Measurements from ENCODE around the gene HLA-E.
A peak's percentile ranks its signal among the peaks of the same experiment; 100 is the strongest.

The HLA-E gene

DNA sequence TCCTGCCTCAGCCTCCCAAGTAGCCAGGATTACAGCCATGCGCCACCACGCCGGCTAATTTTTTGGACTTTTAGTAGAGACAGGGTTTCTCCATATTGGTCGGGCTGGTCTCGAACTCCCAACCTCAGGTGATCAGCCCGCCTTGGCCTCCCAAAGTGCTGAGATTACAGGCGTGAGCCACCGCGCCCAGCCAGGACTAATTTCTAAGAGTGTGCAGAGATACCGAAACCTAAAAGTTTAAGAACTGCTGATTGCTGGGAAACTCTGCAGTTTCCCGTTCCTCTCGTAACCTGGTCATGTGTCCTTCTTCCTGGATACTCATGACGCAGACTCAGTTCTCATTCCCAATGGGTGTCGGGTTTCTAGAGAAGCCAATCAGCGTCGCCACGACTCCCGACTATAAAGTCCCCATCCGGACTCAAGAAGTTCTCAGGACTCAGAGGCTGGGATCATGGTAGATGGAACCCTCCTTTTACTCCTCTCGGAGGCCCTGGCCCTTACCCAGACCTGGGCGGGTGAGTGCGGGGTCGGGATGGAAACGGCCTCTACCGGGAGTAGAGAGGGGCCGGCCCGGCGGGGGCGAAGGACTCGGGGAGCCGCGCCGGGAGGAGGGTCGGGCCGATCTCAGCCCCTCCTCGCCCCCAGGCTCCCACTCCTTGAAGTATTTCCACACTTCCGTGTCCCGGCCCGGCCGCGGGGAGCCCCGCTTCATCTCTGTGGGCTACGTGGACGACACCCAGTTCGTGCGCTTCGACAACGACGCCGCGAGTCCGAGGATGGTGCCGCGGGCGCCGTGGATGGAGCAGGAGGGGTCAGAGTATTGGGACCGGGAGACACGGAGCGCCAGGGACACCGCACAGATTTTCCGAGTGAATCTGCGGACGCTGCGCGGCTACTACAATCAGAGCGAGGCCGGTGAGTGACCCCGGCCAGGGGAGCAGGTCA lies at the start of gene HLA-E:
HLA-E (plus strand) TSS at position 429 of the 945 bp plus-strand sequence; CDS start at position 452, 23 bp downstream.
- peak within 1 kb of the TSS; percentile 78 to 99 (median 95) for H3K4me3 ChIP-seq
- peak within 1 kb of the TSS; percentile 94 to 100 (median 99) for H3K27ac ChIP-seq

DNA sequence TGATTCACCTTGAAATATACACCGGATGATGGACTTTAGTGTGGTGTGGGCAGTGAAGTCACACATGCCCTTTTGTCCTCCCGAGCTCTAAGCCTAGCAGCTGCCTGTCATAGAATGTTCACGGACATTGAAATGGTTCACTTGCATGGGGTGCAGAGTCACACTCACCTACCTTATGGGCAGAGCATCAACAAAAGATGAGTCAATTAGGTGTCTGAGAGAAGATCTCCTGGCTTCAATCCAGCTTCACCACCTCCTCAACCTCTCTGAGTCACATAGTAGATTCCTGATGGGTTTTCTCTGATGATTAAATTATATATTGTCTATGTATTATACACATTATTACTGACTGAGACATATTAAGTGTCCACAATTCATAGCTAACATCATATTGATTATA lies 48.1 kb upstream of the HLA-E start:
- no peak overlapping the region for H3K4me3 ChIP-seq
- no peak overlapping the region for H3K27ac ChIP-seq

DNA sequence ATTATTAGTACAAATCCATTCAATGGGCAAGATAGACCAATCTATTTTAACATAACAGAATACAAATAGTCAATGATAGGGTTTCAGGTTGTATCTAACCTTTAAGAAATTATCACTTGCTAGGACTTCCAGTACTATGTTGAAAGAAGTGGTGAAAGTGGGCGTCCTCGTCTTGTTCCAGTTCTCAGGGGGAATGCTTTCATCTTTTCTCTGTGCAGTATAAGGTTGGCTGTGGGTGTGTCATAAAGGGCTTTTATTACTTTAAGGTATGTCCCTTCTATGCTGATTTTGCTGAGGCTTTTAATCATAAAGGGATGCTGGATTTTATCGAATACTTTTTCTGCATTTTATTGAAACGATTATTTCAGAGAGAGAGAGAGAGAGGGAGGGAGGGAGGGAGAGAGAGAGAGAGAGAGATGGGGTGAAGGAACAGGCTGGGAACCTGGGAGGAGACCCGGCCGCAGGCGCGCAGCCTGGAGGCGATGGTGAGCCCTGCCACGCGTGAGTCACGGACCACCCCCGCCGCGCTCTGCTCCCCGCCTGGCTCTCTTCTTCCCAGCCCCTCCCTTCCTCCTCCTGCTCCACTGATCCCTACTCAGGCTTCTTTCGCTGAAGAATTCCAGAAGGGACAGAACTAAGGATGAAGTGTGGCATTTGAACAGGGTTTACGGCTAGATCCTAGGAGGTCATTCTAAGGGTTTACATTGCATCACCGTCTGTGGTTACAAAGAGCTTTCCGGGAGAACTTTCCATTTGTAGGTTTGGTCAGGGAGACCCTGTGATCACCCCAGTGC lies 45.5 kb upstream of the HLA-E start:
- no peak overlapping the region for H3K27ac ChIP-seq
- H3K4me3 ChIP-seq = no peak overlapping the region

DNA sequence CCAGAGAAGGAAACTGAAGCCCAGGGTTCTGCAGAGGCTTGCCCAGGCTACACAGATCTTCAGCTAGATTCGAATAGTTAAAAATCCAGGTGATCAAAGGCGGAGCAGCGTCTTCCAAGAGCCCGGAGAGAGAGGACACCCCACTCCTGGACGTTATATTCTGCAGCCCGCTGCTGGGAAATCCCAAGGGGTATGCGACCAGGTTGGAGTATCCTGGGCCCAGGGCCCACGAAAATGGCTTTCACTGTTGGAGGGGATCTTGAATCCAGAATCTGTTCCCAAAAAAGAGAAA lies 44.9 kb upstream of the HLA-E start:
- H3K4me3 ChIP-seq = no peak overlapping the region
- H3K27ac ChIP-seq = no peak overlapping the region

DNA sequence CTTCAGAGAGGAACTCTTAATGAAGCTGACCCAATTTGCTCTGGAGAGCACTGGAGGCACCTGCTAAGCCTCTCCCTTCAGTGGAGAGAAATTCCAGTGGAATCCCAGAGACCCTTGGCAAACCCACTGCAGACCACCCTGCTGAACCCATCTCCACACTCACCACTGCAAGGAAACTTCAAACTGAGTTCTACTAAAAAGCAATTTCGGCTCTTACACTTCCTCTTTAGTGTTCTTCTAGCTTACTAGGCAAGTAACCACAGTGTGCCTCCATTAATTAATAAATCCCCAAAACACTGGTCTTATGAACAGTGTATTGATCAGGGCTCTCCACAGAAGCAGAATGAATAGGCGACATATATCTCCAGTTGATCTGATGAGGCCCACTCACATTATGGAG lies 43.0 kb upstream of the HLA-E start:
- no peak overlapping the region for H3K27ac ChIP-seq
- no peak overlapping the region for H3K4me3 ChIP-seq

DNA sequence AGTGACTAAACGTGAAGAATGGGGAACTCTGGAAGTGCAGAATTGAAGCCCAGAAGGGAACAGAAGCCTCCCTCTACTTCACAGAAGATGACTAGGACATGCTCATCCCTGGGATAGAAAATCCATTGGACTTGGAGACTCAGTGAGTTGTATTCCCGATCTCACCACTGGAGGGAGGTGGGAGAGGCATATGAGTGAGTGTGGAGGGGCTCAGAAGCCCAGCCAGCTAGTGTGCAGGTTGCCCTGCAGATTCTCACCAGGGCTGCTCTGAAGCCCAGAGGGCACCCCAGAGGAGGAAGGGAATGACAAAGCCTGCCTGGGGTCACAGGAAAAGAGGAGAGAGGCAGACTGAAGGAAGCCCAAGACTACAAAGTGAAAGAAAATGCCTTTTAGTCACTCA lies 42.1 kb upstream of the HLA-E start:
- no peak overlapping the region for H3K27ac ChIP-seq
- H3K4me3 ChIP-seq = no peak overlapping the region

DNA sequence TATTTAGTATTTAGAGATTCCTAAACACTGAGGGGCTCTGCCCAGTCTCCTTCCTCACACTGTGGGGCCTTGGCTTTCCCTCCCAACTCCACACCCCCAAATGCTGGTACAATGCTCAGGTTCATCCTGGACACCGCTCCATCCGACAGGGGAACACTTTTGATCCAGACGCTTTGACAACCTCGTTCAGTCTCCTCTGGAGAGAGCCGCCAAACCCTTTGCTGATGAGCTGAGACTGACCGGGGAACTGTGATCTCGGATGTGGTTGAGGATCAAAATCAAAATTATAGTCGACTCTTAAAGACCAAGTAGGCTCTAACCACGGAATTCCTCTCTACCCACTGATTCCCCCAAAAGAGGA lies 38.8 kb upstream of the HLA-E start:
- no peak overlapping the region for H3K4me3 ChIP-seq
- no peak overlapping the region for H3K27ac ChIP-seq

DNA sequence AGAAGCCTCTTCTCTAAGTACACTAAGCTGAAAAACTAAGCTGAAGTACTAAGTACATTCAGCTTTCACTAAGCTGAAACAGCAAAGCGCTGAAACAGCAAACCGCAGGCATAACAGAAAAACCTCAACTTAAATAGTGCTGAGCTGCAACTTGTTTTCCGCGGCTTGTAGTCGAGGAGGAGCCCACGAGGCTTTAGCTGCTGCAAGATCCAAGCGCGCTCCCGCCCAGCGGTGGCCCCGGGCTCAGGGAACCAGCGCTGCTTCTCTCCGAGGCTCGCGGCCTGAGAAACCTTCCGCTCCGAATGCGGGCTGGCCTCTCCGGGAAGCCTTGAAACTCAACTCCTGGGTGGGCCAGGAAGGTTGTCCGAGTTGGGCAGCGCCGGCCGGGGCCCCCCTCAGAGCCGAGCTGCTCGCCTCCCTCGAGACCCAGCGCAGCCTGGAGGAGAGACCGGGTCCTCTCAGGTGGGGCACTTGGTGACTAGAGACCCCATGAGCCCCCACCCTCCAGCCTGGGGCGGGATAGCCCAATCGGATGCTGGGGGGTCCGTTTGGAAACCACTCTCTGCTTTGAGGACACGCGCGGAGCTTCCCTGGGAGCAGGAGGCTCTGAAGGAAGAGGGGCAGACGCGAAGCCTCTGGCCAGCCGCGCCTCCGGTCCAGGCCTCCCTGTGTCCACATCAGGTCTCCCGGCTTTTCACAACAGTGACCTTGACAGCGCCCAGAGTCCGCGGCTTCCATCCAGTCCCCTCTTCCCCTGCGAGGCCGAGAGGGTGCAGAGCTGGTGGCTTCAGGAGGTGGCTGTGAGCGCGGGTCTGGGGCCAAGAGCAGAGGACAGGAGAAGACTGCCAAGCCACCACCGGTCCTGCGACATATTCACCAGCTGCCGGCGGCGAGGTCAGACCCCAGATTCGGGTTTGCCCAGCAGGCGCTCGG lies 38.1 kb upstream of the HLA-E start:
- peak overlapping the region in 2 of 7 experiments; percentile 1 to 19 for H3K4me3 ChIP-seq
- no peak overlapping the region for H3K27ac ChIP-seq

DNA sequence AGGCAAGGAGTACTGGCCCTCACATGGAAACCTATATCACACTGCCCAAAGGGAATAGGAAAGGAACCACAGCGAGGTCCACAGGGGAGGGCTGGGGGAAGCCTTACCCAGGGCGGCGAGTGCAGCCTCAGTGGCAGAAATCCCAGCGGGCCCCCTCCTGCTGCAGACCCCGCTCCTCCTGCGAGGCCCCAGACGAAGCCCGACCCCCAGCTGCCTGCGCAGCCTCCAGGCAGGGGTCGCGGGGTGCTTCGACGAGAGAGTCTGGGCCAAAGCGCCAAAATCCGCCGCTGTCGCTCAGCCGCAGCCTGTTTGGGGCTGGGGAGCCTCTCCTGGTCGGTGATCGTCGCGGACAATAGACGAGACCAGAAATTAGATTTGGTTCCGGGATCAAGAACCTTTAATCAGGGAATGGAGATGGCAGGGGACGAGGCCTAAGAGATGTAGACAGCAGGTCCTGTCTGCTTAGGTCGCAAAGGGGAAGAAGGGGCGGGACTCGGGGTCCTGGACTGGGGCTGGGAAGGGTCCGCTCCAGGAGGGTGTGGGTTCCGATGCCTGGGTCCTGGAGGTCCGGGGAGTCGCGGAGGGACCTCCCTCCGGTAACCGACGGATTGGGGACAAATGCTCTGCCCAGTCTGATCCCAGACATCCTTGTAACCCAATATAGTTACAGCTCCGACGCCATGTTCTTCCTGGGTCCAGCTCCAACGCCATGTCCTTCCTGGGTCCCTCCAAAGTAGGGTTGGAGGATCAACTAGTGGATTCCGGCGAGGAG lies 36.4 kb upstream of the HLA-E start:
- Histone ChIP-seq H3K27ac (no peak overlapping the region), H3K4me3 (no peak overlapping the region)

DNA sequence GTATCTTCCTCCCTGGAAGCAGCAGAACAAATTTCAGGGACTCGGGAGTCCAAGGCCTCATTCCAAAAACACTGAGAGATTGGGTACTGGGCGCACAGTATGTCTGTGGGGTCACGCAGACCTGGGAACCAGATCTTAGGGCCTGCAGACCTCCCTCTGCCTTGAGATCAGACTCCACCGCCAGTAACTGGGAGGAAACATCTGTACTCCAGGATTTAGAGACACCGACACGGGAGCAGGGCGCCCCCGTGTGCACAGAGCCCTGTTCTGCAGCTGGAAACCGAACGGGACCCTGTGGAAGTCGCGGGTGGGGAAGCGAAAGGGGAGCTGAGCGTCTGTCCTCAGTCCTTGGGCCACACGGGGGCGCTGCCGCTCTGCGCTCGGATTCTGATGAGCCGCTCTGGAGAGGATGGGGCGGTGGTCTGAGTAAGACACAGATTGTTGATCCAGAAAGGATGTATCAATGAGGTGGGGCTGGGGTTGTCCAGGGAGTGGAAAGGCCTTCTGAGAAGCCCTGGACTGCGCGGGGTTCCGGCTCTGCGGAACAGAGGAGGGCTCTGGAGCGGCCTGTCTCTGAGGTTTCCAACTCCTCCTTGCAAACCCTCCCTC lies 35.7 kb upstream of the HLA-E start:
- Histone ChIP-seq H3K27ac (no peak overlapping the region), H3K4me3 (no peak overlapping the region)

DNA sequence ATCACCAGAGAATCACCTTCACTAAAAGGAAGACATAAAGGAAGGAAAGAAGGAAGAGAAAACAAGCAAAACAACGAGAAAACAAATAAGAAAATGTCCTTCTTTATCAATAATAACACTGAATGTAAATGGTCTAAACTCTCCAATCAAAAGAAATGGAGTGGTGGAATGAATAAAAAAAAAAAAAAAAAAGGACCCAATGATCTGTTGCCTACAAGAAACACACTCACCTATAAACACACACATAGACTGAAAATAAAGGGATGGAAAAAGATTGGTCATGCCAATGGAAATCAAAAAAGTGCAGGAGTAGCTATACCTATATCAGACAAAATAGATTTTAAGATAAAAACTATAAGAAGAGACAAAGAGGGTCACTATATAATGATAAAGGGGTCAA lies 30.2 kb upstream of the HLA-E start:
- Histone ChIP-seq H3K27ac (no peak overlapping the region), H3K4me3 (no peak overlapping the region)

DNA sequence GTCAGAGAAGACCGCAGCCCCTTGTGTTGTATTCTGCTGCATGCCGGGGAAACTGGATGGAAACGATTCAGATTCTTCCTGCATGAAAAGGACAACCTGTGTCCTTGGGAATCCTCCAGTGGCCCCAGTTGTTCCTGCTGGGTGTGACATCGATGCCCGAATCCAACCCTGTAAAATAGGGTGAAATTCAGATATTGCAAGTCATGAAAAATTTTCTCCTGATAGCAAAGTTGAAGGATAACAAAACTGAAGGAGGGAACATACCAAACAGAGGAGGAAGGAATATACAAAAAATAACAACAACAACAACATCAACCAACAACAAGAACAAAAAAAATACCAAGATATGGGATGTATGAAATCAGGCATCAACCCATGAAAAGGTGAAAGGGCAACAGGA lies 28.3 kb upstream of the HLA-E start:
- no peak overlapping the region for H3K4me3 ChIP-seq
- H3K27ac ChIP-seq = no peak overlapping the region

DNA sequence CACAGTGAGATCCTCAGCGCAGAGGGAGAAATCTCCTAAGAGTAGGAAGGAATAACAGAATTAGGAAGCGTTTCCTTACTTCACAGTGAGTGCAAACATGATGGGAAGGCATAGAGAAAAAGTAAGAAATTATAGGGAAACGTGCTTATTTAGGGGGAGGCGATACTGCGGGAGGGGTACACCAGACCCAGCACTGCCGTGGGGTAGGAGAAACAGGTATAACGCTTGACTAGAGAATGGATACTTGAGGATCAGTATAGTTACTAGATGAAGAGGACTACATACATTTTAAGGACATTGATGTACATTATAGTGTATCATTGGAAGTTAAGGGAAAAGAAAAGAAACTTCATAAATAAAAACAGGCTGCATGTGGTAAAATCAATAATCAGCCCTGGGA lies 26.8 kb upstream of the HLA-E start:
- no peak overlapping the region for H3K4me3 ChIP-seq
- H3K27ac ChIP-seq = no peak overlapping the region

DNA sequence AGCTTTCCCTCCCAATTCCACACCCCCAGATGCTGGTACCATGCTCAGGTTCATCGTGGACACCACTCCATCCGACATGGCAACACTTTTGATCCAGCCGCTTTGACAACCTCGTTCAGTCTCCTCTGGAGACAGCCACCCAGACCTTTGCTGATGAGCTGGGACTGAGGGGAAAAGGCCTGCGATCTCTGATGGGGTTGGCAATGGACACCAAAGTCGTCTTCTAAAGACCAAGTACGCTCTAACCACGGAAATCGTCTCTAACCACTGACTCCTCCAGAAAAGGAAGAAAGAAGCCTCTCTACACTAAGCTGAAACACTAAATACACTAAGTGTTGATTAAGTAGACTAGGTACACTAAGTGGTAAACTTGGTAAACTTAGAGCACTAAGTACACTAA lies 26.1 kb upstream of the HLA-E start:
- H3K27ac ChIP-seq = no peak overlapping the region
- H3K4me3 ChIP-seq = no peak overlapping the region

DNA sequence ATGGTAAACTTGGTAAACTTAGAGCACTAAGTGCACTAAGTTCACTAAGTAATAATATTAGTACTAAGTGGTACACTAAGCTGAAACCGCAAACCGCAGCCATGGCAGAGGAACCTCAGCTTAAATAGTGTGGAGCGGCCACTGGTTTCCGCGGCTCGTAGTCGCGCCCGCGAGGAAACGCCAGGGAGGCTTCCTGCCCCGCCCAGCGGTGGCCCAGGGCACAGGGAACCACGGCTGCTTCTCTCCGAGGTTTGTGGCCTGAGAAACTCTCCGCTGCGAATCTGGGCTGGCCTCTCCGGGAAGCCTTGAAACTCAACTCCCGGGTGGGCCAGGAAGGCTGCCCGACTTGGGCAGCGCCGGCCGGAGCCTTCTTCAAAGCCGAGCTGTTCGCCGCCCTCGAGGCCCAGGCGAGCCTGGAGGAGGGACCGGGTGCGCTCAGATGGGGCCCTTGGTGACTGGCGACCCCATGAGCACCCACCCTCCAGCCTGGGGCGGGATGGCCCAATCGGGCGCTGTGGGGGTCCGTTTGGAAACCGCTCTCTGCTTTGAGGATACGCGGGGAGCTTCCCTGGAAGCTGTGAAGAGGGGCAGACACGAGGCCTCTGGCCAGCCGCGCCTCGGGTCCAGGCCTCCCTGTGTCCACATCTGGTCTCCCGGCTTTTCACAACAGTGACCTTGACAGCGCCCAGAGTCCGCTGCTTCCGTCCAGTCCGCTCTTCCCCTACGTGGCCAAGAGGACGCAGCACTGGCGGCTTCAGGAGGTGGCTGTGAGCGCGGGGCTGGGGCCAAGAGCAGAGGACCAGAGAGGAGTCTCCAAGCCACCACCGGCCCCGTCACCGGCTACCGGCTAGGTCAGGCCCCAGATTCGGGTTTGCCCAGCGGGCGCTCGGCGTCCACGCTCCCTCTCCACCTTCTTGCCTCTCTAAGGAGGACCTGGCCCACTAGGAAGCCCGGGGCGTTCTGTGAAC lies 25.4 kb upstream of the HLA-E start:
- Histone ChIP-seq H3K27ac (no peak overlapping the region), H3K4me3 (no peak overlapping the region)

DNA sequence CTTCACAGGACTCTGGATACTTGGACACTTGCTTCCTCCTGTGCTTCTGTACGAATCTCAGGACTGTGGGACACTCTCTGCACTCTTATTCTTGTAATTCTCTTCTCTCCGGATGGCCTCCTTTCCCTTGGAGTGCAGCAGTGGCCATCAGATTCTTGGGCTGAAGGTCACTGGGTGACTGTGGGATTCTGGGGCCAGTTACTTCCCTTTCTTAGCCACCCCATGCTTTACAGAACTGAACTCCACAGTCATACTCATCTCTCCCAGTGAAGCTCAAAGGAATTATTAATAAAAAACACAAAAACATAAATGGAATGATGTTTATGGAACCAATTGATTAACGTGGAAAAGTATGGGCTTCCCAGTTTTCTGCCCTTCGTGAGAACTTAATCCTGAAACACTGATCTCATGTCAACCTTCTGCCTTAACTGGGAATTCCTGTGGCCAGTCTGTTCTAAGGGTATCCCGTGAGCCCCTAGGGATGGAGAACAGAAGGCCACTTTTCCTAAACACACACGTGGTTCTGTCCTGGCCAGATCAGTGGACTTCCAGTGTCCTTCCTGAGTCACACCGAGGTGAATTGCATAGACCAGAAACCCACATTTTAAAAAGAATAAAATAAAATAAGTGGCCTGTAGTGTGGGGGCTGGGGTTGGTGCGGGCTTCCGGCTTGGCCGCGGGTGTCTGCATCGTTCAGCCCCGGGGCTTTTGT lies 23.6 kb upstream of the HLA-E start:
- Histone ChIP-seq H3K27ac (peak overlapping the region in 1 of 21 experiments; percentile 8), H3K4me3 (peak overlapping the region in 6 of 7 experiments; percentile 15 to 47 (median 27))

DNA sequence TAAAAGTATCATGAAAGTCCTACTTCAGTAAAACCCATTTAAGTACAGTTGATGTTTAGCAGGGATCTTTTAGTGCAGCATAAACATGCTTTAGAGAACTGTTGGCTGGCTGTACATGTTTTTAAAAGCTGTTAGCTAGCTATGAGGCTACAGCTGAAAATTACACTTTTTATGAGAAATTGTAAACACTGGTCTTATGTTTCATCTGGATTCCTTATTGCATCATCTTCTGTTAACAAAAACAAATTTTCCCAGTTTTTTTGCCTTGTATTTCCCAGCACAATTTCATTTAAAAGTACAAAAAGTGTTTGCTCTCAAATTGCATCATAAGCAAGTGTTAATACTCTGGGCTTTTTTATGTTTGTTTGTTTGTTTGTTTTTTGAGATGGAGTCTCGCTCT lies 18.3 kb upstream of the HLA-E start:
- H3K4me3 ChIP-seq = no peak overlapping the region
- no peak overlapping the region for H3K27ac ChIP-seq

Data from skin epidermis (tissue), 12 donors.